Measurements from ENCODE around the gene SLC9A5.

The SLC9A5 gene

DNA sequence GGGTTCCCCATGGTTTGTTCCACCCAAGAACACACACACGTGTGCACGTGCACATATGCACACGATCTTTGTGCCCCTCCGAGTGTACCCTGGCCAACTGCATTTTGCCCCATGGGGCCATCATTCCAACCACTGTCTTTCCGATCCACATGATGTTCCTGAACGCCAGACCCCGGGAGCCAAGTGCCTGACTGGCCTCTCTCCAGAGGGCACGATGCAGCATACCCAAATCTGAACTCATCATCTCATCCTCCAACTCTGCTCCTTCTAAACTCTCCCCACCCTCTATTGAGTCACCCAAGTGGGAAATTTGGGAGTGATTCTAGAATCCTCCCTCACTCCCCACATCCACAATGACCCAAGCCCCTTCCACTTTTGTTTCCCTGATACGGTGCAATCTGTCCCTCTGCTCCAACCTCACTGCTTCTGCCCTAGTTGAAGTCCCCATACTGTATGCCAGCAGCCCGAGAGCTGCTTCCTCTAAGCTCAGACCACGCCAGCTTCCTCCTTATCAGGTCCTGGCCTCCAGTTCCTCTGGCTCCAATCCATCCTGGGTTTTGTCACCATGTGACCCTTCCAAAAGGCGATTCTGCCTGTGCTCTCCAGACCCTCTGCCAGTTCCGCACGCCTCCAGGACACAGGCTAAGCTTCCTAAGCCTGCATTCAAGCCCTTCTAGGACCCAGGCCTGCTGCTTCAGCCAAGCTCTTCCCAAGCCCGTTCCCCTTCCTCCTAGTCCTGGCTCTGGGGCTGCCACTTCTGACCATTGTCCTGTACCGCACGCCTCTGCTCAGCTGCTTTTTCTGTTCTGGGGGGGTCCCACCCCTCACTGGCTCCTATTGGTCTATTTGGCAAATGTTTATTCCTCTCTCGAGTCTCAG is 31.9 kb upstream of the SLC9A5 start:
- peak in 1 of 2 donors; percentile 23 for DNase-seq

DNA sequence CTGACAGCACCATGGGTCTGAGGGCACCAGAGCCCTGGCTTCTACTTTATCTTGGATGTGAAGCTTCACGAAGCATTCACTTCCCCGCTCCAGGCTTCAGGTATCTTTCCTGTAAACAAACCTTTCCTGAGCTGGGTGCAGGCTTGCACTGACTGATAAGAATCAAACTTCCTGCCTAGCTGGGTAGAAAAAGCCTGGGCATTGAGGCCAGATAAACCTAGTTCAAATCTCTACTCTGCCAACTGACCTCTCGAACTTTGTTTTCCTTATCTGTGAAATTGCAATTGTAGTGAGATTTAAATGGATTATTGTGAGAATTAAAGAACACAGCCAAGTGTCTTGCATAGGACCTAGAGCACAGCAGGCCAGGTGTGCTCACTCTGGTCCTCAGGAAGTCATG is 24.8 kb upstream of the SLC9A5 start:
- DNase-seq: no peak

DNA sequence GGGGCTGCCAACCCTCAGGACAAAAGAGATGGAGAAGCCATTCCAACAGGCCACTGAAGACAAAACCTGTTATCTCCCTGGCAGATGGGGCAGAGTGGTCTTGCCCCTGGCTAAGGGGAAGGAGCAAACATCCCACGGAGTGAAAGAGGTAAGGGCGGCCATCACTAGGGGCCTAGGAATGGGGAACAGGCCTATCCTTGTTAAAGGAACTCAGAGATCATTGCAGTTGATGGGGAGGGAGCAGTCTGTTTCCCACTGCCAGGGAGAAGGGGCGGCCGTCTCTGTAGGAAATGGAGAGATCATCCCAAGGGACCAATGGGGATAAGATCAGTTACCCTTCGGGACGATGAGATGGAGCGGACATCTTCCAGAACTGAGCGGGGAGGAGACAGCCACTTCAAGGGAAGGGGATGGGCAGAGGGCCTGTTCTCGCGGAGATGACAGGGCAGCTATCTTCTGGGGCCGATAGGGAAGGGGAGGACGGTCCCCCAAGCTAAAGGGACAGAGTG is 22.4 kb upstream of the SLC9A5 start:
- DNase-seq: no peak

DNA sequence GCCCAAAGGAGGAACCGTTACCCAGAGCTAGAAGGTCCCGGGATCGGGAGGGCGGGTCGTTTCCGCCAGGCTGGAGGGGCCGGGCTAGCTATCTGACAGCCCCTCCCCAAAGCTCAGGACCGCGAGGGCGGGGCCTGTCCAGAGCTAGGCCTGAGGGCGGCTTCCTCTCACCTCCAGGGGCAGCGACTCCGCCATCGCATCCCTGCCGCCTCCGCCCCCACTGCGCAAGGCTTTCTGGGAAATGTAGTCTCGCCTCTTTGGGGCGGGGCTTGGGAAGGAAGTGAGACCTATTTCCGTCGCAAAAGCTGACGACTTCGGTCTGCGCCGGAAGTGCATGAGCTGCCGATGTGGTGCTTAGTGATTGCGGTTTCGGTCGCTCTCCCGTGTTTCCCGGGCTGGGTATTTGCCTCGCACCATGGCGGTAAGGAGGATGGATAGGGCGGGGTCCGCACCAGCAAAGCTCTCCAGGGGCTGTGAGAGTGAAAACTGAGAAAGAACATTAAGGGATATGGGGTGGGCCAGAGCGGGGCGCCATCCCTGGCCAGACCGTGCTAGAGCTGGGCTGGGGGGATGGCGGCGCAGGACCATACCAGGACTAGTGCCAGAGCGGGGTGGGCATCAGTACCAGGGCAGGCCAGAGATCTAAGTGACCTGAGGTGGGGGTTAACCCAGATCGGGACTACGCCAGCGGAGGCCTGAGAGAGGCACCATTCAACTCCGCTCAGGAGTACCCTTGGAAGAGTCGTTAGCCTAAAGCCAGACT is 21.8 kb upstream of the SLC9A5 start, which contains the start of gene TMEM208:
TSS of gene TMEM208 (plus strand) at position 327 of the 763 bp plus-strand sequence. CDS start at position 416, 89 bp downstream.
- peak; percentile 98 to 99 for DNase-seq

DNA sequence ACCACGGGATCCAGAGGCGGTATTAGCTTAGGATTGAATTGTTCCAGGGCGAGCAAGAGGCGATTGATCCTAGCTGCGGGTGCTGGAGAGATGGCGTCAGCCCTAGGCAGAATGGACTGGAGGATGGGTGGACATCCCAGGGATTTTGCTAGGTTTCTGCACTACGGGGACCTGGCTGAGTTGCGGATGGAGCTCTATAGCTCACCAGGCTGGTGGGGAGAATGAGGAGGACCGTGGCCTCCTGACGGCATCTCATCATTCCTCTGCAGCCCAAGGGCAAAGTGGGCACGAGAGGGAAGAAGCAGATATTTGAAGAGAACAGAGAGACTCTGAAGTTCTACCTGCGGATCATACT is 21.2 kb upstream of the SLC9A5 start:
- no peak for DNase-seq

DNA sequence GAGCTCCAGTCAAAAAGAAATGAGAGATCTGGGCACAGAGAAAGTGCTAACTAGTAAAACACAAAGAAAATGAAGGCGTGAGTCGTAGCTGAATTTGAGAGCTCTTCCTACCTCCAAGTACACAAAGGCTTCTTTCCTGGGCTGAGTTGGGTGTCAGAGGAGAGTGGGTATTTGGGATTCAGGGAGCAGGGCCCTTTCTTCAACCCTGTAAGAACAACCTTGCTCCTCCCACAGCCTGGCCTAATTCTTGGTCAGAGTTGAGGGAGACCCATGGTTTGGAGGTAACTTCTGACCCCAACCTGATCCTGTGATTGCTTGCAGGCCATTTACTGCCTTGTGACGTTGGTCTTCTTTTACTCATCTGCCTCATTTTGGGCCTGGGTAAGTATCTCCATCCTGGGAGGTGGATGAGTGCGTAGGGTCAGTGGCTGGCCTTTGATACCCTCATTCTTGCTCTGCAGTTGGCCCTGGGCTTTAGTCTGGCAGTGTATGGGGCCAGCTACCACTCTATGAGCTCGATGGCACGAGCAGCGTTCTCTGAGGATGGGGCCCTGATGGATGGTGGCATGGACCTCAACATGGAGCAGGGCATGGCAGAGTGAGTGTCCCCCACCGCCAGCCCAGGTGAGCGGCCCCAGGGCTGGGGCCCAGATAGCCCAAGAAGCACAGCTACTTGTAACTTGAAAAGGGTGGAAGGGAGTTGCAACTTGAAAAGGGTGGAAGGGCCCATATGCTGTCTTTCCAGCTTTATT is 20.6 kb upstream of the SLC9A5 start:
- DNase-seq: no peak

DNA sequence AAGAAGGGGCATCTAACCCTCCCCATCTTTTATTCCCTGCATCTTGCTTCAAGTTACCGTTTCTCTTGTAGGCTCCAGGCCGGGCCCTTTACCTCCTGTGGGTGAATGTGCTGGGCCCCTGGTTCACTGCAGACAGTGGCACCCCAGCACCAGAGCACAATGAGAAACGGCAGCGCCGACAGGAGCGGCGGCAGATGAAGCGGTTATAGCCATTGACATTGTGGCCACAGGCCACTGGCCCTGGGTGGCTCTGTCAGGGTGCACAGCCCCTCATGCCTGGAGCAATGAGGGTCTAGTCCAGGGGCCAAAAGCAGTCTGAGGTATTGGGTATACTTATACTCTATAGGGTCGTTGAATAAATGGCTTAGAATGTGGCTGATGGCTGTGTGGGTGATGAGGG is 19.9 kb upstream of the SLC9A5 start:
- no peak for DNase-seq

DNA sequence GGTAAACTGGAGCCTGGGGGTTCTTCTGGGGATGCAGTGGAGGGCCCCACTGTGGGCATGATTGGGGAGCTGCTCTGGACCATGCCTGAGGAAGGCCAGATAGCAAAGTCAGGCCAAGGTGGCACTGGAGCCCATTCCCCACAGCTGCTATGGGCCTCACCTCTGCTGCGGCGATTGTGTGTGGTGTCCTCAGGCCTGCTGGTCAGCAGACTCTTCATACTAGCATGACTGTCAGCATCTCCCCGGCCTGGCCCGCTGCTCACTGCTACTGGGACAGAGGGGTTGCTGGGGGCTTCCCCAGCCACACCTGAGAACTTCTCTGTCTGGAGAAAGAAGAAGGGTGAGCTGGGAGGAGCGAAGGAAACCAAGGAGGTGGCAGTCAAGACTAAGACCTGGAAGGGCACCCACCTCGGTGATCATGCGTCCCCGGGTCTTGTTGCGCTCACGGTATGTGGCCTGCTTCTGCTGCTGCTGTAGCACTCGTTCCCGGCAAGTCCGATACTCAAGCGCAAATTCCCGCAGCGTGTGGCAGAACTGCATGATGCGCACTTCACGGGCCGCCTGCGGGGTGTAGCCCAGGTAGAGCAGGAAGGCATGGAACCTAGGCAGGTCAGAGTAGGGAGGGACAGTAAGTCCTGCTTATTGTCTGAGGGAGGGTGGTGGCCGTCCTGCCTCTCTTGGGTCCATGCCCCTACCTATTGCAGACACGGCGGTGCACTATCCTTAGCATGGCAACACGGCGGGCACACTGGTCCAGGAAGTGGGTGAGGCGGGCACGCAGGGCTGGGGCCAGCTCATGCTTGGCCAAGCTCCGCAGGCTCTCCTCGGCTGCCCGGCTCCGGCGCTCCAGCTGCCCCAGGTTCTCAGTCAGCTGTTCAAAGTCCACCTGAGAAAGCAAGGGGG is 18.6 kb upstream of the SLC9A5 start:
- DNase-seq: no peak

DNA sequence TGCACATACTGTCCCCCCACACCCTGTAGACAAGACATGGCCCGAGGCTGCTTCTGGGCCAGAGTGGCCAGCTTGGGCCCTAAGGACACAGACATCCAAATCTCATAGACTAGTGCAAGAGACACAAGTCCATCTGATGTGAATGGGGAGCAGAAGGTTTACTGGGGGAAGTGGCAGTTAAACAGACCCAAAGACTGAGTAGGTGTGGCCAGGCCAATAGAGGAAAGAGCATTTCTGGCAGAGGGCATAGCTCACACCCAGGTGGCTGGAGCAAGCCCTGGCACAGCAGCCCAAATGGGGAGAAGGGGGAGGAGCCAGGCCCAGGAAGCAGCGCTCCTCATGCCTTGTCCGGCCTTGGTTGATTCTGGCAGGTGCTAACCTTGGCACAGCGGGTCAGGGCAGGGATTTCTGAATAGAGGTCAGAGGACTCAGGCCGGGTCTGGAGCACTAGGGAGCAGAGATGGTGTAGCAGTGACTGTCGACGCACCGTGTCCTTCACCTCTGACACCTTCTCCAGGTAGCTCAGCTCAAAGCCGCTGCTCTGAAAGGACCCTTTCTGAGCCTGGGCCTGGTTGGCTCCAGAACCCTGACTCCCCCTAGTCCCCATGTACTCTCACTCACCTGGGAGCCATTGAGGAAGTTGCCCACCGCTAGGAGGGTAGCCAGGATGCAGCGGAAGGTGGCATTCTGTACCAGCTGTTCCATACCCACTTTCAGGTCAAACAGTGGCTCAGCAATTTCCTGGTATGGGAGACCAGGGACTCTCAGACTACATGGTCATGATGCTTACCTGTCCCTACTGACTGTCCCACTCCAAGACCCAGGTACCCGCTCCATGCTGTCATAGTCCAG is 17.7 kb upstream of the SLC9A5 start:
- DNase-seq: no peak

DNA sequence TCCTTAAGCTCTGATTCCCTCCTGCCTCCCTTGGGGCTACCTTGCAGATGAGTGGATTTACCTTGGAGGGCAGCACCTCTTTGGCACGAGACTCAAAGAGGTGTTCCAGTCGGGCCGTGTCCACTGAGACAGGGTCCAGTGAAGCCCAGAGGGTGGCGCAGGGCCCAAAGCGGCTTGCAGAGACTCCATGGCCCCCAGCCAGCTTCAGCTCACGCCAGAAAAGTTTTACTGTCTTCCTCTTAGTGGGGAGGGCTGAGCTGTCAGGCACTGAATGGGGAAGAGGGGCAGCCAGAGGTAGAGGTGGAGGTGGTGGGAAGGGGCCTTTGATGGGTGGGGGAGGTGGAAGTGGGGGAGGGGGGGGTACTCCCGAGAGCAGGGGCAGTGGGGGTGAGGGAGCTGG is 15.2 kb upstream of the SLC9A5 start:
- DNase-seq: no peak

DNA sequence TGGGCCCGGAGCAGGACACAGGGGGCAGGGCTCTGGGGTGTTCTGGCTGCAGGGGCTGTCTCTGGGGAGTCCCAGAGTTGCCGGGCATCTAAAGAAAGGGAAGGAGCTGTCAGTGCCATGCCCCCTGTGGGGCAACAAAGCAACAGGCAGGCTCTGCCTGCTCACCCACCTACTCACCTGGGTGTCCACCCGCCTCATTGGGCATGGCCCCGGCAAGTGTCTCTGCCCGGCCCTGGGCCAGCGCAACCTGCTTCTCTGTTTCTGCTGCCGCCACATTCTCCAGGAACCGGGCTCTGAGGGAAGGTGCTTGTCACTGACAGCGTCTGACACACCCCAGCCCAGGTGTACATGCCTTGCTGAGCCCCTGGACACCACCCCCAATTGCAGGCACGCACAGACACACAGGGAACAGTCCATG is 14.6 kb upstream of the SLC9A5 start:
- no peak for DNase-seq

DNA sequence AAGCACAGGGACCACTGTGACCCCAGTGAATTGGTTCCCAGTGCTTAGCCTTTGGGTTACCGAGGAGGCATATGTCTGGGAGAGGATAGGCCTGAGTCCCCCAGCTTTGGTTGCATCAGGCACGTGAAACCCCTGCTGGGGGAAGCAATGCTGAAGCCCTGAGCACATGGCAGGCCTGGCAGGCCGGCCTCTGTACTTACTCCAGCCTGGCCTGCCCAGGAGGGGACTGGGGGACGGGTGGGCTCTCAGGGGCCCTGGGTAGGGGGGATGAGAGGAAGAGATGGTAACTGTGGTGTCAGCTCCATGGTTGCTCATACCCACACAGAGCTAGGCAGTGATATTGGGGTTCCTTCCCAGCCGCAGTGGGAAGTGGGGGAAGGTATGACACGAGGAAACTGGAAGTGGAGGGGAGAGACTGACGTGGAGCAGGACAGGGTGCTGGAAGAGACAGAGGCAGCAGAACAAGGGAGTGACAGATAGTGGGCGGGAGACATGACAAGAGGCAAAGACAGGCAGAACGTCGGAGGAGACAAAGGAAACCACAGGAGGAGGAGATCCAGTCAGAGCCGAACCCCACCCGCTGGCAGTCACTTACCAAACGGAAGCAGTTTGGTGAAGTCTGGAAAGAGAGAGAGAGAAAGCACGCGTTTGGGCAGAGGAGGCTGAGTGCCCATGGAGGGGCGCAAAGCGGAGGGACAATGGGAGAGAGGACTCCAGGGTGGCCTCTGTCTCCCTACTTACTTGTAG is 12.8 kb upstream of the SLC9A5 start:
- DNase-seq: peak; percentile 36 to 72

DNA sequence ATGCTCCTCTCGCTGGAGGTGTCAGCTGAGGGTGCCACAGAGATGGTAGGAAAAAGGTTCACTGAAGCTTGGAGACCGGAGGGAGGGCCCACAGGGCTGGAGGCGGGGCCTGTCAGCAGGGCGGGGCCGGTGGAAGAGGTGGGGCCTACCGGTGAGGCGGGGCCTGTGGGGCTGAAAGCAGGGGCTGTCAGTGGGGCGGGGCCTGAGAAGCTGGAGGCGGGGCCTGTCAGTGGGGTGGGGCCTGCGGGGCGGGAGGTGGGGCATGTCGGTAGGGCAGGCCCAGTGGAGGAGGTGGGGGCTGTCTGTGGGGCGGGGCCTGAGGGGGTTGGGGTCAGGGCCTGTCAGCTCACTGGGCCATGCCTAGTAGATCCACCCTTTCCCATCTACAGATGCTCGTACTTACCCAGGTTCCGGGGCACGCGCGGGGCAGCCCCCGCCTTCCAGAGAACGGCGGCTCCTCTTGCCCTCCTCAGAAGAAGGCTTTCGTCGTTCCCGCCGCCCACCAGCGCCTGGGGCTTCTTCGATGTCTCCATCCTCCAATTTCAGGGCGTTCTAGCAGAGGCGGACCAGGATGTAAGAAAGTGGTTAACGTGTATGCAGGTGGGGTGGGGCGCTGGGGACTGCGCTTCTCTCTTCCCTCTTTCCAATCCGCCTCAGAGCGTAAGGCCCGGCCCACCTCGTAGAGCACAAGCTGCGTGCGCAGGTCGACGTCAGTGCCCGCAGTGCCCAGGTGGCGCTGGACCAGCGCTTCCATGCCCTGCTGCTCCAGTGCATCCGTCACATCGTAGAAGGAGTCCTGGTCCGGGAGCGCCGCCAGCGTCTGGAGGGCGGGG is 12.0 kb upstream of the SLC9A5 start:
- peak; percentile 72 to 86 for DNase-seq

DNA sequence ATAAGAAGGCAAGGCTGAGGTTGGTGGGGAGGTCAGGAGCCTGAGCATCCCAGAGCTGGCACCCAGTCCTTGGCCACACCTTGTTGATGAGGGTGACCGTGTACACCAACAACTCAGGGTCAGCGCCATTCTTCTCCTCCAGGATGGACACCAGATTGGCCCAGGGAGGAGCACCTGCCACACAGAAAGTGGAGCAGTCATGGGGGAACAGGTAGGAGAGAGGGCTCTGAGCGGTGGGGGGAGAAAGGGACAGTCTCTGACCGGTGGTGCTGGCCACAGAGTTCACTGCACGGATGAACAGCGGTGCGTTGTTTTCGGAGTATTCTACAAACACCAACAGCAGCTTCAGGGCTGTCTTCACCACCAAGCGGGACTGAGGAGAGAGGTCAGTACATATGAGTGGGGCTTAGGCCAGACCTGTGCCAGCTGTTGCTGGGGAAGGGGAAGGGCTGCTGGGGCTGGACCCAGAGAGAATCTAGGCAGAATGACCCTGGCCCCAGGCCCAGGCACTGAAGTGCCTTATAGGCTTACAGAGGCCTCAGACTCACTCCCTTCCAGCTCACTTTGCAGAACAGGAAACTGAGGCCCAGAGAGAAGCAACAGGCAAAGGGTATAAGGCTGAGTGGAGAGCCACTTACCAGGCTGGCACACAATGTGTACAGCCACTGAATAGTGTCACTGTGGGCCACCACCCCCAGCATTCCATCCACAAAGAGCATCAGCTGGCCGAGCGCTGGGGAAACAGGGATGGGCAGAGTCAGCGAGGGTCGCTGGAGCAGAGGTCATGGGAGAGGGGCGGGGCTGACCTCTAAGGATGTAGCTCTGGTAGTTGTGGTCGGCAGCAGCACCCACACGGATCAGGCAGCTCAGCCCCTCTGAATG is 11.1 kb upstream of the SLC9A5 start:
- DNase-seq: no peak

DNA sequence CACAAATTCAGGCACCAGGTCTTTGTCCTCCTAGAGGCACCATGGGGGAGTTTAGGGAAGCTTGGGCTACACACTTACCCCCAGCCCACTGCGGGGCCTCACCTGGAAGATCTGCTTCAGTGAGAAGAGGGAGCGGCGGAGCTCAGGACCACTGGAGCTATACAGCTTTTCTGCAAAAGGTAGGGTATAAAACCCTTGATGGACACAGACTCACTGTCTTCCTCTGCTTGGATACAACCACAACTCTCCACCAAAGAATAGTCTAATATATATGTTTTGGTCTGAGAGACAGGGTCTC is 10.6 kb upstream of the SLC9A5 start:
- DNase-seq: no peak

DNA sequence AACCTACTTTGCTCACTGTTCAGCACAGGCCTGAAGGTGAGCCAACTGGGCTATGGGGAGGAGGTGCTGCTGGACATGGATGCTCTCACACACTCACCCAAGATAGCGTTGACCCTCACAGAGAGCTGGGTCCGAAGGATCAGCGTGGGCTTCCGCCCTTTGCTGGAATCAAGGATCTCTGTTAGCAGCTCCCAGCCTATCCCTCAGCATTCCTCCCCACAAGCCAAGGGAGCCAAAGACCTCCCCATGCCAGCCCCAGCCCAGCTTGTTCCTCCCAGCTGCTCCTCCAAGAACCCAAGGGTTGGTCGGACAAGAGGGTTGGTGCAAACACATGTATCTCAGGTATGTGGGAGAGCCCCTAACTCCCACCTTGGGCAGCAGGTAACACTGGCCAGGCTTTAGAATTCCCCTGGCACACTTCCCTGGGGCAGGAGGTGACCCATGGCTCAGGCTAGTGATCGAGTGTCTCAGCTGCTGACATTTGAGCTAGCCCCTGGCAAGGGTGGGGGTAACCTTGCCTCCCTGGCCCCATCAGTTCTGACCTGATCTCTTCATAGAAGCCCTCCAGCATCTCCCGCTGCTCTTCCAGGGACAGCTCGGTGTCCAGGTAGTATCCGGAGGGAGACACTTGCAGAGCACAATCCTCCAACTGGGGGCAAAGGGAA is 9.8 kb upstream of the SLC9A5 start:
- no peak for DNase-seq

DNA sequence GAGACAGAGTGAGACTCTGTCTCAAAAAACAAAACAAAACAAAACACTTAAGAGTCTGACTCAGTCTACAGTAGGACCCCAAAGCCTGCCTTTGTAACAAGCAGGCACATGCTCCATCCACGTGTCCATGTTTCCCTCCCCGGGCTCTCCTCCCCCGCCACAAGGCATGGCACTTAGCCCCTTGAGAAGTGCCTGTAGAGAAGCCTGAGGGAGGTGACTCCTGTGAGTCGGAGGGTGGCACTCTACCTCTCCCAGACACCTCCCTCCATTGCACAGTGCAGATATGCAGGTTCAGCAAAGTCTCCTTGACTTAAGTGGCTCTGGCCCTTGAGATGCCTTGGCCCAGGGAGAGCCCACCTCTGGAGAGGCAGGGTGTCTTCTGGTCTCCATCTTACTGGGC is 8.3 kb upstream of the SLC9A5 start:
- no peak for DNase-seq
